EL (cell line): ENCODE measurements around the gene AATK.

Experiments
- DNase-seq: peaks from one replicate; pipeline ENCODE4 v3.0.0-alpha.2; 2016

AATK gene

DNA sequence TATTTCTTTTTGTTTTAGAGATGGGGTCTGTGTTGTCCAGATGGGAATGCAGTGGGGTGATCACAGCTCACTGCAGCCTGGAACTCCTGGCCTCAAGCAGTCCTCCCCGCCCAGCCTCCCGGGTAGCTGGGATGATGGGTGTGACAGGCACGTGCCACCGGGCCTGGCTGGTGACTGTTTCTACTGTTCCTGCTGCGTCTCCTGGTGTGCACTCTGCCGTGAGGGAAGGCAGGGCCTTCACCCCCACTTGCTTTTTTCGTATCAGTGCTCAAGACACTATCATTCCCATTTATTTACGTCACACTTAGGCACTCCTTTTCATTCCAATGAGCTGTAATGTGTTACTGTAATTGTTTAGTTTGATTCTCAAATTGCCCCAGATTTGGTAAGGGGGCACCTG is 26.0 kb downstream of the AATK start:
- DNase-seq, result no peak

DNA sequence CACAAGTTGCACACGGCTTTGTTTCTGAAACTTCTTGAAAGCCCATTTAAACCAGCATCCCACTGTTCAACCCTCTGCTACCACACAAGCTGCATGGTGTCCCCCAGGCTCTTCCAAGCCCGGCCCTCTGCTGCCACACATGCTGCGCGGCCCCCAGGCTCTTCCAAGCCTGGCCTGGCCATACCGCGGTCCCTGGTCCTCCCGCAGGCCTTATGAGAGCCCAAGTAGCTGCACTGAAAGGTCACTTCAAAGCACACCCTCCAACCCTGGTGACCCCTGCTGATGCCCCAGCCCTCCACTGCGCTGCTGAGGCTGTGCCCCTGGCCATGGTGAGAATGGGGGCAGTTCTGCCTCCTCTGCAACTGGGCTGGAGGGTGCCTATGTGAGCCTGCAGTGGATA is 26.6 kb downstream of the AATK start:
- no peak for DNase-seq

DNA sequence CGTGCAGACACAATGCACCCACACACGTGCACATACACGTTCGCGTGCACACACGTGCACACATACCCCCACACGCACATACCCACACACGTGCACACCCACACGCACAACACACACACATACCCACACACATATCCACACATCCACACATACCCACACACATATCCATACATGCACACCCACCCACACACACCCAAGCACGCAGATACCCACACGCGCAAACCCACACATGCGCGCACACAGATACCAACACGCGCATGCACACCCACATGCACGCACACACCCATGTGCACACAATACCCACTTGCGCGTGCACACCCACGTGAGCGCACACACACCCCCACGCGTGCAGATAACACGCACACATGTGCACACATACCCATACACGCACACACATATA is 27.5 kb downstream of the AATK start:
- DNase-seq, result no peak

DNA sequence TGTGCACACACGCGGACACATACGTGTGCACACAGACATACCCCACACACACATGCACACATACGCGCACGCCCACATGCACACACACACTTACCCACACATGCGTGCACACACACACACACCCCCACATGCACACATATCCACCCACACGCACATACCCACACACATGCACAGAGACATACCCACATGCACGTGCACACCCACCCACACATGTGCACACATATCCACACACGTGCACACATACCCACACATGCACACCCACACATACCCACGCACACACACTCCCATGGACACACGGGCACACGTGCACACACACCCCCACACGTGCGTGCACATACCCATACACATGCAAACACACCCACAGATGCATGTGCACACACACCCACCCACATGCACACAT is 27.9 kb downstream of the AATK start:
- DNase-seq, result no peak

DNA sequence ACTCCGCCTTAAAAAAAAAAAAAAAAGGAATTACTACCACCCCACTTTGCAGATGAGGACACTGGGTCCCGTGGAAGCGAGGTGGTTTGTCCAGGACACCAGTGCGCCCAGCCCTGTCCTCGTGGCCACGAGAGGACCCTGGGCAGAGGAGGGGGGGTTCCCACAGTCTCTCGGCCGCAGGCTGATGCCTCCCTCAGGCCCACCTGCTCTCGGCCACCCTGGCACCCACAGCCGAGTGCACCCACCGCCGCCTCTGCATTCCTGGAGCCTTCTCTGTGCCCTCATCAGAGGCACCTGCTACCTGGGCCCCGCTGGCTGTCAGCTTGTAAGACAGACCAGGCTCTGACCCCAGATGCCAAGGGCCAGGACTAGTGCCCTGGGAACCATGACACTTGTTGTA is 28.8 kb downstream of the AATK start:
- DNase-seq, result no peak

DNA sequence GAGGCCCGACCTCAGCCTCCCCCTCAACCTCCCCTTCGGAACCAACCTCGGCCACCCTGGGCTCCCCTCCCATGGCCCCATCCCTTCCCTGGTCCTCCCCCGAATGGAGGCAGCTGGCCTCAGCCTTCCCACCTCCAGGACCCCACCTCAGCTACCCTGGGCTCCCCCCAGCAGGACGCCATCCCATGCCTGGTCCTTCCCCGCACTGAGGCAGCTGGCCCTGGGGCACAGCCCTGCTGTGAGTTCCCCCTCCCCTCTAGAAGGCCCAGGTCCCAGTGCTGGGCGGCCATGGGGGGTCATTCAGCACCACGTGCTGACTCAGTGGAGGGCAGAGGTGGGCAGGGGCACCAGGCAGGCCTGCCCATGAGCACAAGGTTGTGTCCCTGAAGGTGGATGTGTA is 29.7 kb downstream of the AATK start:
- DNase-seq, result no peak

DNA sequence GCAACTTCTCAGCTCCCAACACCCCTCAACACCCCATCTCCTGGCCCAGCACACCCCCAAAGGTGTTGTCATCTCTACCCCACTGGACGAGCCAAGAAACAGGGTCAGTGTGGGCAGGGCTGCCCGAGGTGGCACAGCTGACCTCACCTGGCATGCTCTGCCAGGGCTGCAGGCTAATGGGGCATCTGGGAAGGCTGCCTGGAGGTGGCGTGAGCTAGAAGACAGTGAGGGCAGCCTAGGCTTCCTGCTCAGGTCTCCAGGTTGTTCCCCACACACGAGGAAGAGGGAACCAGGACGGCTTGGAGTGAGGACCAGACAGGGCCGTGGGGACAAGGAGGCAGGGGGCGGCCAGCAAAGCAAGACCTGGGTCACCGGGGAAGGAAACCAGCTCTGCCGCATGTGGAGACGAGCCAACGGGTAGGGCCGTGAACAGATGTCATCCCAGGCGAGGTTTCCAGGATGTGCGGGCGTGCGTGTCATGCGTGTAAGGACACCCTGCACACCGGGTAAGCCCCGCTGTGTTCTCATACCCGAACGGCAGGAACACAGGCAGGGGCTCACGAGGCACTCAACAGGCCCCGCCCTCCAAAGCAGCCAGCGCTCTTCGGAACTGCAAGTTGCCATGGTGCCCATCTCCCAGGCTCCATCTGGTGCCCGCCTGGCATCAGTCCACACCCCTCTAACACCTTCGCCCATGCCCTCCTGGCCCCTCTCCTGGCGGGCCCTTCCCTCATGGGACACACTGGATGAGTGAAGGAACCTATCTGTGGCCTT is 30.3 kb downstream of the AATK start:
- no peak for DNase-seq

DNA sequence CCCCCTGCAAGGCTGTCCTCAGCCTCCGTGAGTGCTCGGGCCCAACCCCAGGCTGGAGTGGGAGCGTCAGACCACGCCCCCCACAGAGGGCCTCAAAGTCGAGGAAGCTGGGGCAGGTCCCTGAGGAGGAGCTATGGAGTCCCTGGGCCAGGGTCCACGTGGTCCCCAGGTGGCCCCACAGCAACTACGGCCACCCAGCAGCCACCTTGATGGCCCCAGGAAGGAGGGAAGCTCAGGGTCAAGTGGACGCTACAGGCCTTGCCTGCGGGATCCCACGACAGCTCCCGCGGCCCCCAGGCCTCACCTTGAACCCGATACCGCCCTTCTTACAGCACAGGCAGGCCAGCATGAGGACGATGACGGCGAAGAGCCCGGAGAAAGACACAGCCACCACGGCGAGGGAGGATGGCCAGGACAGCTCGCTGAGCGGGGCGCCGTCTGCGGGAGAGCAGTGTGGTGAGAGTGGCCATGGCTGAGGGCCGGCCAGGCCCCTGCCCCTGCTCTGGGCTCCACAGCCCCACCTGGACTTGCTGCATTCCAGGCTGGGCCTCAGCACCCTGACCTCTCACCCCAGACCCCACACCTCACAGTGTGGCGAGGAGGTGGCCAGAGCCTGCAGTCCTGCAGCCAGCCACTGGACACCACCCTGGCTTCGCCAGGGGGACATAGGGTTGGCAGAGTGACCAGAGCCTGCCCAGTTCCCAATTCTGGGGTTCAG is 31.8 kb downstream of the AATK start:
- no peak for DNase-seq

DNA sequence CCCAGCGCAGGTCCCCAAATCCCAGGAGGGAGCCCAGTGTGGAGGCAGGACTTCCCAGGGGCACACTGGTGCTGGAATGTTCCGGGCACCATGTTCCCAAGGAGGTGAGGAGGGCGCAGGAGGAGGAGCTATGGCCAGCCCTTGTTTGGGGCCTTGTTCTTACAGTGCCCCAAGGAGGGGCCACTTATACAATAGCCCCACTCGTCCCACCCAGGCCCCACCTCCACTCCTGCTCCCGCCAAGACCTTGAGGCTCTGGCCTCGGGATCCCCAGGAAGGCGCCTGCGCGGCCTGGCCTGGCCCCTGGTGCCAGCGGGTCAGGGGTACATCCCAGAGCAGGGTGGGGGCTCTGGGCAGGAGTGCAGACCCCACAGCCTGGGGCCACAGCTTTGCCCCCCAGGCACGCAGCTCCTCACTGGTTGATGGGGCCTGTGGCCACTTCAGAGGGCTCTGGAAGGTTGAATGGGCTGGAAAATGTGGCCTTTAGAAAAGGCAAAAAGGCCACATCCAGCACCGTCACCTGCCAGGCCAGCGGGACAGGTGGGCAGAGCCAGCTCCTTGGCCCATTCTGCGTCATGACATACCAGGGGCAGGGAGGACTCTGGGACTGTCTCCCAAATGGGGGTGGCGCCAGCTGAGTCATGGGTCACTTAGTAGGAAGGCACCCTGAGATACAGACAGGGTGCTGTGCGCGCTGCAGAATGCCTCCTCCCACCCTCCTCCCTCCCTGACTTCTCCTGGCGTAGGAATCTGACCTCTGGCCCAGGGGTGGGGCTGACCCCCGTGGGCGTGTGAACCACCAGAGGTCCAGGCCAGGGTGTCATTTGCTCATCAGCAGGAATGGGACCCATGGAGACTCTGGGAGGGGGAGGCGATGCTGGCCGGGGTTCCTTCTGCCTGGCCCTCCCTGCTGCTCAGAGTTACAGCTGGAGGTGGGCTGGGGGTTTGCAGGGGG is 33.0 kb downstream of the AATK start:
- DNase-seq, result no peak

DNA sequence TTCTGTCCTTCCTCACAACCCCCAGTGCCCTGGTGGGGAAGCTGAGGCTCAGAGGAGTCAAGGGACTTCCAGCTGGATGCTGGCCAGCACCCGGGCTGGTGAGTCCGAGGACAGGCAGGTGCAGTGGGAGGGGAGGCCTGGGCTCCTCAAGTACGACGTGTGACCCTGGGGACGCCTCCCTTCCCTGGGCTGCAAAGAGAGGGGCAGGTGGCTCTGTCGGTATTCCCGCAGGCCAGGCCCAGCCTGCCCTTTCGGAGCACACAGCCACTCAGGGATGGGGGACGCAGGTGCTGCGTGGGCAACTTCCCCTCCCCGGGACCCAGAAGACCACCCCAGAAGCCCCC is 33.9 kb downstream of the AATK start:
- no peak for DNase-seq

DNA sequence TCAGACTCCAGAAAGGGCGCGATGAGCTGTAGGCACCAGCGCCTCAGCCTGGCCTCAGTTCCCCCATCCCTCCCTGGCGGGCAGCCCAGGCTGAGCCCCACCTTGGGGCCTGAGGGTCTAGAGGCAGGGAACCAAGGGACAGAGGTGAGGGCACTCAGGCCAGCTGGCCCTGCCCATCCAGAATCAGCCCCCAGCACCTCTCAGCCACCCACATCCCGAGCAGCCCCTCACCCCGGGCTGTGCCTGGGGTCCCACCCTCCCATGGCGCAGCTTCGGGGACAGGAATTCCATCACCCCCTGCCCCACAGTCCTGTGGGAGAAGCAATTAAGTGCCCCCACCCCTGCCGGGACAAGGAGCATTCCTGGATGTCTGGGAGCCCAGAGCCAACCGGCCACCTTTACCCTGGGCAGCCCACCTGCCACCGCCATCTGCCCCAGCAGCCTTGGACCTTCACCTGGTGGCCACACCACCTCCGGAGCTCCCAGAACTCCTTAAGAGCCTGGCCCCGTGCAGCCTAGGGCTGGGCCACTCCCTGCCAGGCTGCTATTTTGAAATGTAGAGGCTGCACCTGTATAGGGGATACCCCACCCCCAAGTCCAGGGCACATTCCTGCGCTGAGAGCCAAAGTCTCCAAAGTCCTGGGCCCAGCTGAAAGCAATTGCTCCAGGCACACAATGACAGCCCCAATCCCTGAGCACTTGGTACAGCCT is 34.4 kb downstream of the AATK start:
- no peak for DNase-seq

DNA sequence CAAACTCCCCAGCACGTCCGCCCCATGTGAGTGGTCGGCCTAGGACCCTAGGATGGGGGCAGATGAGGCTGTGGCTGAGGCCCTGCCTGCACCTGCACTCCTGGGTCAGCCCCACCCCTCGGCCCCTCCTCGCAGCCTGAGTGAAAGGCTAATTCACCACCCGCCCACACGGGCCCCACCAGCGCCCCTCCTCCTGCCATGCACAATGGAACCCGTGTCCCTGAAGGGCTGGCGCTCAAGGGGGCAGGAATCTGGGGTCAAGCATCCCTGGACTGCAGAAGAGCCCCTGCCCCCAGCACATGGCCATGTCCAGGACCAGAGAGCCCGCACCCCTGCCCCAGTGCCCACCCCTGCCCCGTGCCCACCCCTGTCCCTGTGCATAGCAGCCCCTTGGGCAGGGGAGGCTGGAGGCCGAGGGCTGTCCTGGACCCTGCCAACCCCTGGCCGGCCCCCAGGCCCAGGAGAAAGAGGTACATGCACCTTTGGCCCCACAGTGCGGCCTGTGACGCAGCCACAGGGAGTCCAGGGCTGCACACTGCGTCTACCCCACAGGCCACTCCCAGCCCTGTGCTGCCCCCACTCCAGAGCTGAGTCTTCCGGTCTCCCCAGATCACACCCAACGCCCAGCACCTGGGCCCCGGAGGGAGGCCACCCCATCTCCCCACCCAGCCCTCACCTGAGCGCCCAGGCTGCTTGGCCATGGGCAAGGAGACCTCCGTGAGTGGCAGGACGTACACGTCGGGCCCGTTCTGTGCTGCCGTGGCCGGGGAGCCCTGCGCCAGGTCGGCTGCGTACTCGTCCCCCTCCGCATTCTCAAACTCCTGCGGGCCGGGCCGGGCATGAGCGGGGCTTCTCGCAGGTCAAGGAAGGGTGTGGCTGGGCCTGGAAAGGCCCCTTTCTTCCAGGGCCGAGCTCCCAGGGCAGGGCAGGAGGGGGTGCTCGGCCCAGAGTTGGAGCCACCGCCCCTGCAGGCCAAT is 35.3 kb downstream of the AATK start:
- no peak for DNase-seq

DNA sequence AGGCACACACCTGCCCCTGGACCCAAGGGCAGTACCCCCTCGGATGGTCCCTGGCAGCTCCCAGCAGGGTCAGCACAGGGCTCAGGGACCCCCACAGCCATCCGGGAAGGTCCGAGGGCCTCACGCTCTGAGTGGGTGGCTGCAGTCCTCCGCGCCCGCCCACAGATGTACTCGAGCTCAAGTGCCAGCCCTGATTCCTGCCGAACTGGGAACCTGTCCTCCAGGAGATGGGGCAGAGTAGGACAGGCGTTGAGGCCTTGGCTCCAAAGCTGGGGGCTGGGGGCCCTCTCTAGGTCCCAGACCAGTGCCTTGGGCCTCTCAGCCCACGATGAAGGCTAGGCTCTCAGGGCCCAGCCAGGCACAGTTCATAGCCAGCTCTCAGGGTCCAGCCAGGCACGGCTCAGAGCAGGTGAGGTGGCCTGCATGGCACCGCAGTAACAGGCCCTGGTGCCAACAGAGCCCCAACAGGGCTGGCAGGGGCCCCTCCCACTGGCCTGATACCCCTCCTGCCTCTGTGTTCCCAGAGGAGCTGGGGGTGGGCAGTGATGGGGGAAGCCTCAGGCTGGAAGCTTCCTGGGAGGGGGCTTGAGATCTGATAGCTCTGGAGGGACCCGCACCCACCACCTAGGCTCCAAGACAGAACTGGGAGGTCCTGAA is 36.2 kb downstream of the AATK start:
- DNase-seq, result no peak

DNA sequence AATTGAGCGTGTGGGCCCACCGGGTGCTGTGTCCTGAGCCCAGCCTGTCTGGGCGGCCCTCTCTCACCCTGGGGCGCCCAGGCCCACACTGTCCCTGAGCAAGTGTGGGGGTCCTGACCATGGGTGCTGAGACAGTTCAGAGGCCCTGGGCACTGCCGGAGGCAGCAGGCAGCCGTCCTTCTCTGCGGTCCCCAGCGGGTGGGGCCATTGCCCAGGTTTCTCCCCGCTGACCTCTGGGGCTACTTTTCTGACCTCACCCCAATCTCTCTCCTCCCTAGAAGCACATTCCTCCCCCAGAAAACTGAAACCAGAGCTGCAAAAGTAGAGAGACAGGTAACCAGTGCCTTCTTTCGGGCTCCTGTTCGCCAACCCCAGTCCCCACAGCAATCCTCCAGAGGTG is 36.7 kb downstream of the AATK start:
- DNase-seq, result no peak

DNA sequence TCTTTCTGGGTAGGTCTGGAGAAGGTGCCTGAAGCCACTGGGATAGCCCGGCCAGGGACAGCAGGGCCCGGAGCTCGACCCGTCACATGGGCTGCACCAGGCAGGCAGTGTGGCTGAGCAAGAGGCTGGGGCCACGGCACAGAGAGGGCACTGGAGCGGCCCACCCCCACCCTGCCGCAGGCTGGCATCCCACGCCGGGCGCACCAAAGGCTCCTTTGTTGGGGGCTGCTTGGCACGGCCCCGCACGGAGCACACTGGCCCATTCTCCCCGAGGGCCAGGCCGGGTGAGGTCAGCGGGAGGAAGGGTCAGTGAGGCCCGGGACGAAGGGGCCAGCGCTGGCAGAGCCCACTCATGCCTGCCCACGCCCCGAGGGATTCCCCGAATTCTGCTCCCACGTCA is 37.2 kb downstream of the AATK start:
- DNase-seq, result no peak

DNA sequence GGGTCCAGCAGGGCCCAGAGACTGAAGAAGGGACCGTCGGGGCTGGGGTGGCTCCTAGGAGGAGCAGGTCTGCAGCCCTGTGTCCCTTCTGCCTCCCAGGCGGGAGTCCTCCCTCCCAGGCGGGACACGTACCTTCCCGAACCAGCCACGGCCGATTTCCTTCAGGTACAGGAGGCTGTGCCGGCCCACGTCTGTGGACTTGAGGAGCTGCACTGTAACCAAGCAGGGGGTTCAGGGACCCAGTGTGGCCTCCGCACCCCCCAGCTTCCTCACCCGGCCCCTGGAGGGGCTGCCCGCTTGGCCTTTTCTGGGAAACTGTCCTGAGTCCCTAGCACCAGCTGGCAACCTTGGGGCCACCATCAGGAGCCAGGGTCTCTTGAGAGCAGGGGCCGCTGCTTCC is 37.7 kb downstream of the AATK start:
- DNase-seq, result no peak

DNA sequence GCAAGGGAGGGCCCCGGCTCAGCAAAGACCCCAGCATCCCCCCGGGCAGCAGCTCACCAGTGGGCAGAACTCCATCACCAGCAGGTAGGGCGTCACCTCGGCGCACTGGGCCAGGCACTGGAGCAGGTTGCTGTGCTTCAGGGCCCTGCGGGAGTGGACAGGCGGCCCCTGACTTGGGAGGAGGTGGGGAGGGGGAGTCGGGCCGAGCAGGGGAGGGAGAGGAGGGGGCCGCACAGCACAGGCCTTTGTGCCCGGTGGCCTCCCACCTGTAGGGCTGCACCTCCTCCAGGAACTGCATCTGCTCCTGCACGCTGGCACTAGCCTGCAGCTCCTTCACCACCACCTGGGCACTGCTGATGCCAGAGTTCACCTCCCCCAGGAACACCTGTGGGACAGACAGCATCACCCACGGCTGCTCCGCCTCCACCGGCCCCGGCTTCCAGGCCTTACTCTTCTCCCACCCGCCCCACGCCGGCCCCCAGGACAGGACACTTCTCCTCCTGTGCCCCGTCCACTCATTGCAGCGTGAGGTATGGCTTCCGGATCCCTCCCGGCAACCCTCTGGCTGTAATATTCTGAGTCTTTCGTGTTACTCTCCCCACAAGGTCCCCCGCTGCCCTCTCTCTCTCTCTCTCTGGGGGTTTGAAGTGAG is 38.4 kb downstream of the AATK start:
- DNase-seq, result no peak

DNA sequence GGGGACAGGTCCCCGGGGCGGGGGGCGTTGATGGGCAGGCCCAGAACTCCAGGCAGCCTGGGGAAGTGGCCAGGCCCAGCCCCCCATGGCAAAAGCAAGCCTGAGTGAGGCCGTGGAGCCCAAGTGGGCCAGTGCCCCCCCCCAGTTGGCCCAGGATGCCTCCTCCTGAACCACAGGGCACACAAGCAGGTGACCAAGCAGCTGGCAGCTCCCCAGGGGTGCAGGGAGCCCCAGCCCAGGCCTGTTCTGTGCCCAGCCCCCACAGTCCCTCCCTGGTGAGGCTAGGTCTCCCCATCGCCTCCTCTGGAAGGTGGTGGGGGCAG is 38.9 kb downstream of the AATK start:
- no peak for DNase-seq

DNA sequence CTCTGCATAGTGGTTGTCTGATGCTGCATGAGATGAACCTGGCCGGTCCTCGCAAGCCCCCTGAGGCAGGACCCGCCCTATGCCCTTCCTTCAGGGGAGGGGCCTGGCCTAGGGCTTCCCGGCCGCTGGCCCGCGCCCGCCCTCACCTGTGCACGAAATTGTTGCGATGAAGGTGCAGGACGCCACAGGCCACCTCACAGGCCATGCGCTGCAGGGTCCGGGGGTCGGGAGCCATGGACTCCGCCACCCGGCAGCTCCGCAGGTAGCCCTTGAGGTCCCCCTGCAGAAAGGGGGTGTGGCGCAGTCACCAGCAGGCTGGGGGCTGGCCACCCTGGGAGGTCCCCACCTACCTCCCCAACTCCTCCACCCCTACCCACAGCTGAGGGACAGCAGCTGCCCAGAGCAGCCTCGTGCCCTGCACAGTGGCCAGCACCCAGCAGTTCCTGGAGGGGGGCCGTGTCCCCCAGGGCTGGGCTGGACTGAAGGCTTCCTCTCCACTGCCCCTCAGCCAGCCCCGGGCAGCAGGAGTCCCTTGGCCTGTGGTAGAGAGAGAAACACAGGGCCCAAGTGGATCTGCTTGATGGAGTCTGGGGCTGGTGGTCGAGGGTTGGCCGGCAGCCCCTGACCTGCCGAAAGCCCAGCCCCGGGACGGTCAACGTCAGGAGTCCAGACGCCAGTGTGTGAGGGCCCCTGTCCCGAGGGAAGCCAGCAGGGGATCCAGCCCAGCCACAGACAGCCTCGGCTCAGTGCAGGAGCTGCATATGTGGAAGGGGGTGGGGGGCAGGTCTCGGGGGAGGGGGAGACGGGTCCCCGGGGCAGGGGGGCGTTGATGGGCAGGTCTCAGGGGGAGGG is 39.5 kb downstream of the AATK start:
- DNase-seq, result no peak

DNA sequence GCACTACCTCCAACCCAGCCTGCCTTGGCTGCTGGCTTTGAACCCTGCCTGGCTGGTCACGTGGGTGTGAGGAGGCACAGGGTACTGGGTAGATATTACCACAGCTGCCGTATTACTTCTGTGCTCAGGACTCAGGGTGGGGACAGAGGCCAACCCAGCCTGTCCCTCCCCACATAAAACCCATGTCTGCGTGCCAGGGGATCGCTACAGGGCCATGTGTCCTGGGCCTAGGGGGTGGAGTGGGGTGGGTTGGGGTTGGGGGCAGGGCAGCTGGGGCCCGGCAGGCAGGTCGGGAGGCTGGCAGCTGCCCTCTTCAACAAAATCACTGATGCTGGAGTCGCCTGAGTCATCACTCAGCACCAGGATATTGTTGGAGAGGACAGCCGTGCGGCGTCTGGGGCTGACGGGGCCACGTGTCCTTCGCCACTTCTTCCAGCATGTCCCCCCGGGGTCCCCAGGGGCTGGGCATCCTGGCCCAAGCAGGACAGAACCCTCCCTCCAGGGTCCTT is 40.4 kb downstream of the AATK start:
- no peak for DNase-seq
